DND-41 (cell line): ENCODE data around the gene ODAD4.

Experiments
- ATAC-seq: fragments of 200-7000 bp; cut with Tn5 transposase; 3 replicates; pipeline ENCODE4 v1.9.1; 2021; ENCODE audit warnings: low read depth; ENCODE audit not compliant: insufficient read depth
- DNase-seq: peaks from one replicate; pipeline ENCODE4 v3.0.0-alpha.2; 2020
- H2AFZ ChIP-seq: 2 replicates; pipeline ENCODE4 v1.6.0; 2012; ENCODE audit warnings: low read depth, low read length
- H3K27ac ChIP-seq: 2 replicates; pipeline ENCODE4 v1.5.1; 2012; ENCODE audit warnings: low read length, inconsistent platforms
- H3K27me3 ChIP-seq: fragments of 200-600 bp; sonication (generic); 2 replicates; pipeline ENCODE4 v1.6.0; 2012; ENCODE audit warnings: low read length, mild to moderate bottlenecking, inconsistent platforms; ENCODE audit not compliant: insufficient read depth, poor library complexity
- H3K36me3 ChIP-seq: 2 replicates; pipeline ENCODE4 v1.5.1; 2012; ENCODE audit warnings: low read length, inconsistent platforms; ENCODE audit not compliant: insufficient read depth
- H3K4me1 ChIP-seq: 2 replicates; pipeline ENCODE4 v1.5.1; 2012; ENCODE audit warnings: mild to moderate bottlenecking, low read length; ENCODE audit not compliant: insufficient read depth
- H3K4me2 ChIP-seq: 2 replicates; pipeline ENCODE4 v1.6.0; 2012; ENCODE audit warnings: mild to moderate bottlenecking, moderate library complexity, low read length, inconsistent platforms; ENCODE audit not compliant: insufficient read depth
- H3K4me3 ChIP-seq, 2 experiments: fragments of 200-600 bp in 1 of 2; shearing (Covaris generic) in 1 of 2; 2 replicates each; pipeline ENCODE4 v1.5.1; 2012 to 2016; ENCODE audit warnings: inconsistent platforms in 2 of 2, low read length in 2 of 2, mild to moderate bottlenecking in 2 of 2, low read depth in 1 of 2, moderate library complexity in 1 of 2
- H3K79me2 ChIP-seq: 2 replicates; pipeline ENCODE4 v1.6.0; 2012; ENCODE audit warnings: low read length, inconsistent platforms; ENCODE audit not compliant: insufficient read depth
- H3K9ac ChIP-seq: 2 replicates; pipeline ENCODE4 v1.6.0; 2012; ENCODE audit warnings: low read depth, mild to moderate bottlenecking, inconsistent platforms, low read length, moderate library complexity
- H3K9me3 ChIP-seq: 2 replicates; pipeline ENCODE4 v1.5.1; 2012; ENCODE audit warnings: low read length, moderate library complexity, mild to moderate bottlenecking, inconsistent platforms; ENCODE audit not compliant: insufficient read depth, severe bottlenecking
- H4K20me1 ChIP-seq: 2 replicates; pipeline ENCODE4 v1.6.0; 2012; ENCODE audit warnings: low read length; ENCODE audit not compliant: insufficient read depth
- EZH2 ChIP-seq: IDR thresholded peaks from 3 replicates; pipeline ENCODE4 v1.6.1; 2012; ENCODE audit warnings: borderline replicate concordance, low read depth, mild to moderate bottlenecking, moderate library complexity, low read length, inconsistent platforms; ENCODE audit not compliant: severe bottlenecking
- TF ChIP-seq, protein P1 (sequence below): IDR thresholded peaks from 2 replicates; pipeline ENCODE4 v1.5.1; 2012; ENCODE audit warnings: borderline replicate concordance, low read length, moderate library complexity, mild to moderate bottlenecking; ENCODE audit not compliant: poor library complexity, severe bottlenecking; ENCODE audit errors: extremely low read depth

The ODAD4 gene

DNA sequence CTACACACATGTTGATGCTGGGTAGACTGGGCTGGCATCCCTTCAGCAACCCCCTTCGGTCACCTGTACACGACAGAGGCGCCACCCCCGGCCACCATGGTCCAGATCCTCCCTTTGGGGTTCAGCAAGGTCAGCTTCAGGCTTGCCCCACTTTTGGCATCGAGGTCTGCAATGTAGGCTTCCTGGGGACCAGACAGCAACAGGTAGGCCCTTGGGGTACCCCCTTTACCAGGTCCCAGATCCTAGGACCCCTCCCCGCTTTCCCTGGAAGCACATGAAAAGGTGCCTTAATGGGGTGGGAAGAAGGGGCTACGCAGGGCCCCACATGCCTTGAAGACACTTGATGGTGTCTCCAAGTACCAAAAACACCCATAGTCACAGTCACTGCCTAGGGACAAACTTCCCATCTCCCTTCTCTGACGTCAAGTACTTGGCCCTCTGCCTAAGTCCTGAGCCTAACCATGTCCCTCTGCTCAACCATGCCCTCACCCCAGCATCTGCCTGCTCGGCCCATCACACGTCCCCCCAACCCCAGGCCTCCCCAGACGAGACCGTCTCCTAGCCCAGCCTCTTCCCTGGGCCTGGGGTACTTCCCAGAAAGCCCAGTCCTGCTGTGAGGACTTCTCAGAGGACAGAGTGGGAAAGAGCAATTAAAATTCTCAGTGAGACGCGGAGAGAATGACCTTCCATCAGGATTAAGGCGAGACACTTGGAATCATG, 23.8 kb upstream of the ODAD4 start:
- H2AFZ ChIP-seq = no peak overlapping the region
- H3K4me1 ChIP-seq = no peaks in the 10 kb centered on the region
- no peaks in the 10 kb centered on the region for H3K9me3 ChIP-seq
- H3K36me3 ChIP-seq = peaks cover 97% of the 10 kb centered on the region
- no peak overlapping the region for H3K9ac ChIP-seq
- peaks cover 38% of the 10 kb centered on the region for H4K20me1 ChIP-seq
- H3K27me3 ChIP-seq = no peaks in the 10 kb centered on the region
- H3K4me3 ChIP-seq = no peak overlapping the region
- ATAC-seq = no peak
- peaks cover 13% of the 10 kb centered on the region for H3K79me2 ChIP-seq
- TF ChIP-seq EZH2 = no peak
- TF ChIP-seq, protein P1, sequence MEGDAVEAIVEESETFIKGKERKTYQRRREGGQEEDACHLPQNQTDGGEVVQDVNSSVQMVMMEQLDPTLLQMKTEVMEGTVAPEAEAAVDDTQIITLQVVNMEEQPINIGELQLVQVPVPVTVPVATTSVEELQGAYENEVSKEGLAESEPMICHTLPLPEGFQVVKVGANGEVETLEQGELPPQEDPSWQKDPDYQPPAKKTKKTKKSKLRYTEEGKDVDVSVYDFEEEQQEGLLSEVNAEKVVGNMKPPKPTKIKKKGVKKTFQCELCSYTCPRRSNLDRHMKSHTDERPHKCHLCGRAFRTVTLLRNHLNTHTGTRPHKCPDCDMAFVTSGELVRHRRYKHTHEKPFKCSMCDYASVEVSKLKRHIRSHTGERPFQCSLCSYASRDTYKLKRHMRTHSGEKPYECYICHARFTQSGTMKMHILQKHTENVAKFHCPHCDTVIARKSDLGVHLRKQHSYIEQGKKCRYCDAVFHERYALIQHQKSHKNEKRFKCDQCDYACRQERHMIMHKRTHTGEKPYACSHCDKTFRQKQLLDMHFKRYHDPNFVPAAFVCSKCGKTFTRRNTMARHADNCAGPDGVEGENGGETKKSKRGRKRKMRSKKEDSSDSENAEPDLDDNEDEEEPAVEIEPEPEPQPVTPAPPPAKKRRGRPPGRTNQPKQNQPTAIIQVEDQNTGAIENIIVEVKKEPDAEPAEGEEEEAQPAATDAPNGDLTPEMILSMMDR = no peak
- no peak overlapping the region for H3K27ac ChIP-seq
- DNase-seq = no peak
- no peak overlapping the region for H3K4me2 ChIP-seq

DNA sequence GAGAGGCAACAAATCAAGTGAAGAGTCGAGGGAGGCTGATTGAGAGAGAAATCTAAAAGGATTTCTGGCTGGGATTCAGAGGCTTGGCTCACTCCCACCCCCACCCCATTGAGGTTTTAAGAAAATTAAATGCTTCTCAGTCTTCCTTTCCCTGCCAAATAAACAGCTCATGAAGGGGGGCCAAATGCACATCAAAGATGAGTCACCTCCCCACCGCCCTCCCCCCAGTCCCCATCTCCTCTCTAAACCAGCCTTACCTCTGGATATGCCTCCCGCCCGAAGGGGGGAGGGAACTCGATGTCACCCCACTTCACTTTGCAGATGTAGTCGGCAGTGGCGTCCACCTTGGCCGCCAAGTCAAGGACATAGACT, 23.2 kb upstream of the ODAD4 start:
- H3K36me3 ChIP-seq = peaks cover 97% of the 10 kb centered on the region
- DNase-seq = no peak
- no peak overlapping the region for H2AFZ ChIP-seq
- no peak for ATAC-seq
- H3K27me3 ChIP-seq = no peaks in the 10 kb centered on the region
- no peak overlapping the region for H3K4me2 ChIP-seq
- H3K27ac ChIP-seq = no peak overlapping the region
- peaks cover 17% of the 10 kb centered on the region for H3K79me2 ChIP-seq
- no peak overlapping the region for H3K4me3 ChIP-seq
- TF ChIP-seq EZH2 = no peak
- TF ChIP-seq, protein P1 = no peak
- no peaks in the 10 kb centered on the region for H3K4me1 ChIP-seq
- peaks cover 42% of the 10 kb centered on the region for H4K20me1 ChIP-seq
- no peaks in the 10 kb centered on the region for H3K9me3 ChIP-seq
- H3K9ac ChIP-seq = no peak overlapping the region

DNA sequence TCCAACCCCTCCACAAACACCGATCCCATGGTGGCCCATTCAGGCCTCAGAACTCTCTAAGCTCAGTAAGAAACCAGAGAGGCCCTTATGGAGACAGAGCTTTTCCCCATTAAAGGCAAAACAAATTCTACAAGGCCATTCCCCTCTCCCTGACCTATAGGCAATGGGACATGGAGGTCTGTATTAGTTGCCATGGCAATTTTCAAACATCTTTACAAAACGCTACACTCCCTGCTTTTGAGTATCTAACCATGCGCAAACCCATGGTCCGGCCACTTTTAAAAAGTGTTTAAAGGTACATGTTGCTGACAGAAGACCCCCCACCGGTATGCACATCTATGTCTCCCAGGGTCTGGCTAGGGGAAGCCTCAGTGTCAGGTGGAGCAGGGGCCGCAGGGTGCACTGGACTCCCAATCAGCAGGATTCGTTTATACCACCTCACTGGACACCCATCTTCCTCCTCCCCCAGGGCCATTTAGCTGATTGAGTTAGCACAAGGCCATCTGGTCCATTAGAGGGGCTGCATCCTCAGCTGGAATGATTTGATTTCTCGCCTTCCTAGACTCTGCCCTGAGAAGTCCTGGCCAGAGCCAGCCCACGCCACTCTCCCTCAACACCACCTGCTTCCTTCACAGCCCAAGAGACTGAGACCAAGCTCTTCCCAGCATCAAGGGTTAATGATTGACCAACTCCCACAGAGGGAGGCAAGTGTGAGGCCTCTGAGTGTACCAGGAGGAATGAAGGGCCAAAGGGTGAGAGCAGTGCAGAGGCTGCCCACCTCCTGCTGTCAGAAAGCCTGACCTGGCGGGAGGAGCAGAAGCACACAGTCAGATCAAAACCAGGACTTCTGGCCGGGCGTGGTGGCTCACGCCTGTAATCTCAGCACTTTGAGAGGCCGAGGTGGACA, 22.5 kb upstream of the ODAD4 start:
- Histone ChIP-seq H3K4me2 (no peak overlapping the region), H3K9ac (no peak overlapping the region), H4K20me1 (peaks cover 49% of the 10 kb centered on the region), H3K36me3 (peaks cover 98% of the 10 kb centered on the region), H3K27me3 (no peaks in the 10 kb centered on the region), H2AFZ (no peak overlapping the region), H3K79me2 (peaks cover 24% of the 10 kb centered on the region), H3K4me3 (no peak overlapping the region), H3K9me3 (no peaks in the 10 kb centered on the region), H3K4me1 (no peaks in the 10 kb centered on the region), H3K27ac (no peak overlapping the region)
- ATAC-seq (no peak), DNase-seq (no peak)
- TF ChIP-seq EZH2 = no peak
- TF ChIP-seq, protein P1 = no peak
